Neural progenitor cell (in vitro differentiated cells): ENCODE measurements around the gene AP2A2. TPM values are rescaled to one million over a fixed set of nuclear protein-coding genes. Genes with fewer than 3 reads are reported as not detected.

Experiments
- DNase-seq: peaks from one replicate; pipeline ENCODE4 v3.0.0-alpha.2; 2016; ENCODE audit warnings: low spot score
- H2AFZ ChIP-seq: fragments of 200-600 bp; sonication (generic); replicated peaks from 2 replicates; pipeline ENCODE4 v1.6.1; 2016; ENCODE audit warnings: antibody characterized with exemption
- H3F3A ChIP-seq: fragments of 200-600 bp; sonication (generic); 2 replicates; pipeline ENCODE4 v1.6.1; 2016; ENCODE audit warnings: antibody characterized with exemption, low read depth
- H3K27ac ChIP-seq: fragments of 200-600 bp; sonication (generic); 2 replicates; pipeline ENCODE4 v1.5.1; 2016; ENCODE audit warnings: mild to moderate bottlenecking
- H3K27me3 ChIP-seq: fragments of 200-600 bp; sonication (generic); 2 replicates; pipeline ENCODE4 v1.6.1; 2016; ENCODE audit warnings: mild to moderate bottlenecking, moderate library complexity
- H3K36me3 ChIP-seq: fragments of 200-600 bp; sonication (generic); 2 replicates; pipeline ENCODE4 v1.5.1; 2016
- H3K4me1 ChIP-seq: fragments of 200-600 bp; sonication (generic); 2 replicates; pipeline ENCODE4 v1.6.1; 2016; ENCODE audit warnings: mixed run types
- H3K4me2 ChIP-seq: fragments of 200-600 bp; sonication (generic); 2 replicates; pipeline ENCODE4 v1.6.1; 2016
- H3K4me3 ChIP-seq: fragments of 200-600 bp; sonication (generic); 2 replicates; pipeline ENCODE4 v1.5.1; 2016
- H3K79me2 ChIP-seq: fragments of 200-600 bp; sonication (generic); 2 replicates; pipeline ENCODE4 v1.6.1; 2016; ENCODE audit warnings: low read depth
- H3K9ac ChIP-seq: fragments of 200-600 bp; sonication (generic); 2 replicates; pipeline ENCODE4 v1.6.1; 2016
- H3K9me3 ChIP-seq: fragments of 200-600 bp; sonication (generic); 2 replicates; pipeline ENCODE4 v1.5.1; 2016; ENCODE audit warnings: low read depth
- H4K20me1 ChIP-seq: fragments of 200-600 bp; sonication (generic); 2 replicates; pipeline ENCODE4 v1.6.1; 2016; ENCODE audit warnings: low read depth
- H3K27ac Mint-ChIP-seq: 3 replicates; pipeline ENCODE4 v1.8.0; 2021; ENCODE audit warnings: mixed read lengths
- H3K27me3 Mint-ChIP-seq: 2 replicates; pipeline ENCODE4 v1.8.0; 2022; ENCODE audit warnings: low read depth, mild to moderate bottlenecking, inconsistent platforms, moderate library complexity, mixed read lengths; ENCODE audit not compliant: insufficient read depth
- H3K36me3 Mint-ChIP-seq: 3 replicates; pipeline ENCODE4 v1.8.0; 2021; ENCODE audit warnings: mixed read lengths
- H3K4me1 Mint-ChIP-seq: 3 replicates; pipeline ENCODE4 v1.8.0; 2021; ENCODE audit warnings: mixed read lengths
- H3K4me3 Mint-ChIP-seq: 3 replicates; pipeline ENCODE4 v1.8.0; 2021; ENCODE audit warnings: mild to moderate bottlenecking, moderate library complexity, mixed read lengths
- H3K9me3 Mint-ChIP-seq: 3 replicates; pipeline ENCODE4 v1.8.0; 2020; ENCODE audit warnings: mixed read lengths
- EZH2 ChIP-seq: fragments of 200-600 bp; sonication (generic); IDR thresholded peaks from 2 replicates; pipeline ENCODE4 v1.6.1; 2017; ENCODE audit warnings: antibody characterized with exemption, mild to moderate bottlenecking, moderate library complexity
- EZH2phosphoT487 ChIP-seq: fragments of 200-600 bp; sonication (generic); IDR thresholded peaks from 2 replicates; pipeline ENCODE4 v1.6.1; 2017; ENCODE audit warnings: antibody characterized with exemption
- total RNA-seq: library from RNA; depleted of rRNA; stranded (reverse); fragments of >200 nt; gene quantifications from 2 replicates; pipeline ENCODE4 v1.2.3, GENCODE V29; 2015; ENCODE audit warnings: low replicate concordance
- TF ChIP-seq, protein P1 (sequence below): fragments of 200-600 bp; sonication (generic); IDR thresholded peaks from 2 replicates; pipeline ENCODE4 v1.5.1; 2017; ENCODE audit warnings: antibody characterized with exemption, mild to moderate bottlenecking

AP2A2 gene
- total RNA-seq, 1 donor from 2014 or later = 67.5 TPM

- Histone ChIP-seq H2AFZ (no peak overlapping the region), H3K79me2 (no peaks in the 10 kb centered on the region), H3K4me2 (no peak overlapping the region), H3K4me3 (no peak overlapping the region), H3K36me3 (no peaks in the 10 kb centered on the region), H3K27me3 (no peaks in the 10 kb centered on the region), H4K20me1 (no peaks in the 10 kb centered on the region), H3F3A (no peaks in the 10 kb centered on the region), H3K4me1 (no peaks in the 10 kb centered on the region), H3K9ac (no peak overlapping the region), H3K9me3 (no peaks in the 10 kb centered on the region), H3K27ac (no peak overlapping the region)
- no peak for DNase-seq
- no peak overlapping the region for H3K27ac Mint-ChIP-seq
- peaks cover 22% of the 10 kb centered on the region for H3K36me3 Mint-ChIP-seq
- TF ChIP-seq, protein P1, sequence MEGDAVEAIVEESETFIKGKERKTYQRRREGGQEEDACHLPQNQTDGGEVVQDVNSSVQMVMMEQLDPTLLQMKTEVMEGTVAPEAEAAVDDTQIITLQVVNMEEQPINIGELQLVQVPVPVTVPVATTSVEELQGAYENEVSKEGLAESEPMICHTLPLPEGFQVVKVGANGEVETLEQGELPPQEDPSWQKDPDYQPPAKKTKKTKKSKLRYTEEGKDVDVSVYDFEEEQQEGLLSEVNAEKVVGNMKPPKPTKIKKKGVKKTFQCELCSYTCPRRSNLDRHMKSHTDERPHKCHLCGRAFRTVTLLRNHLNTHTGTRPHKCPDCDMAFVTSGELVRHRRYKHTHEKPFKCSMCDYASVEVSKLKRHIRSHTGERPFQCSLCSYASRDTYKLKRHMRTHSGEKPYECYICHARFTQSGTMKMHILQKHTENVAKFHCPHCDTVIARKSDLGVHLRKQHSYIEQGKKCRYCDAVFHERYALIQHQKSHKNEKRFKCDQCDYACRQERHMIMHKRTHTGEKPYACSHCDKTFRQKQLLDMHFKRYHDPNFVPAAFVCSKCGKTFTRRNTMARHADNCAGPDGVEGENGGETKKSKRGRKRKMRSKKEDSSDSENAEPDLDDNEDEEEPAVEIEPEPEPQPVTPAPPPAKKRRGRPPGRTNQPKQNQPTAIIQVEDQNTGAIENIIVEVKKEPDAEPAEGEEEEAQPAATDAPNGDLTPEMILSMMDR = no peak
- TF ChIP-seq EZH2 (no peak), EZH2phosphoT487 (no peak)
- H3K4me3 Mint-ChIP-seq = no peak overlapping the region
- peaks cover 8% of the 10 kb centered on the region for H3K27me3 Mint-ChIP-seq
- H3K4me1 Mint-ChIP-seq = no peaks in the 10 kb centered on the region
- H3K9me3 Mint-ChIP-seq = no peaks in the 10 kb centered on the region
These were observed 45.2 kb upstream of the AP2A2 start for GRCh38 chr11:880447-880846.

DNA sequence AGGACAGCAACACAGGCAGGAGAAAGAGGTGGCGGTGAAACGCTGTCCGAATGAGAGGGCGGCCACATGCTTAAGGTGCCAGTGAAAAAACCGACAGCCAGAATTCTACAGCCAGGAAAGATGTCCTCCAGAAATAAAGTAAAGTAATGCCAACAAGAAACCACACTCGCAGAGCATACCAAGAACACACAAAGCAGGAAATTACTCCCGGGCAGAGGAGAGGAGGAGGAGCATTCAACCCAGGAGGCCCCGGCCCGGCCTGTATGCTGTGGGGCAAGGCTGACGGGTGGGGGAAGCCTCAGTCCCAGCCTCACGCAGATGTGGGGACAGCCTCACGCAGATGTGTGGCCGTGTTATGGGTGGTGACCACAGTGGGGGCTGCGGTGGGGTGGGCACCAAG lies 43.1 kb upstream of the AP2A2 start:
- no peaks in the 10 kb centered on the region for H3K79me2 ChIP-seq
- no peak overlapping the region for H3K9ac ChIP-seq
- TF ChIP-seq EZH2 (no peak), EZH2phosphoT487 (no peak)
- TF ChIP-seq, protein P1 = no peak
- H3K9me3 ChIP-seq = no peaks in the 10 kb centered on the region
- Mint-ChIP-seq H3K4me1 (no peaks in the 10 kb centered on the region), H3K27ac (no peak overlapping the region), H3K4me3 (no peak overlapping the region), H3K27me3 (peaks cover 2% of the 10 kb centered on the region), H3K9me3 (no peaks in the 10 kb centered on the region), H3K36me3 (peaks cover 24% of the 10 kb centered on the region)
- DNase-seq = no peak
- no peak overlapping the region for H3K4me2 ChIP-seq
- no peak overlapping the region for H2AFZ ChIP-seq
- H4K20me1 ChIP-seq = no peaks in the 10 kb centered on the region
- no peak overlapping the region for H3K4me3 ChIP-seq
- H3K27me3 ChIP-seq = no peaks in the 10 kb centered on the region
- no peaks in the 10 kb centered on the region for H3F3A ChIP-seq
- no peaks in the 10 kb centered on the region for H3K36me3 ChIP-seq
- no peaks in the 10 kb centered on the region for H3K4me1 ChIP-seq
- no peak overlapping the region for H3K27ac ChIP-seq

DNA sequence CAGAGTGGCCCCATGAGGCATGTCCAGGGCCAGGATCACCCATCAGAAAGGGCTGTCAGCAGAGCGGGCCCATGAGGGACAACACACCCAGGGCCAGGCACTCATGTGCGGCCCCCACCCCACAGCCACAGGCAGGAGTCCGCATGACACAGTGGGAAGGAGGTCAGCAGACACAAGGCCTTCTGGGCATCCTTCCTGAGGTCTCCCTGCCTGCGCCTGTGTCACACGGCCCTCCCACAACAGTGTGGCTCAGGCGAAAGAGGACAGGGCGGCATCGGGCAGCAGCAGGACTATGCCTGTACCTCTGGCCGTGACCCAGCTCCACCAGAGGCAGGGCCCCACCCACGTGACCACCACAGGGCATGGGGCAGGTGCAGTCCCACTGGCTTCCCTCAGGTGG lies 42.1 kb upstream of the AP2A2 start:
- peaks cover 4% of the 10 kb centered on the region for H3K27me3 Mint-ChIP-seq
- no peak overlapping the region for H3K4me3 Mint-ChIP-seq
- H3K9me3 ChIP-seq = no peaks in the 10 kb centered on the region
- no peak overlapping the region for H3K4me2 ChIP-seq
- H3K4me1 ChIP-seq = no peaks in the 10 kb centered on the region
- H3K27ac Mint-ChIP-seq = no peak overlapping the region
- no peak for DNase-seq
- H3K9me3 Mint-ChIP-seq = no peaks in the 10 kb centered on the region
- H3K4me1 Mint-ChIP-seq = no peaks in the 10 kb centered on the region
- H3K27me3 ChIP-seq = no peaks in the 10 kb centered on the region
- H3K36me3 Mint-ChIP-seq = peaks cover 22% of the 10 kb centered on the region
- no peaks in the 10 kb centered on the region for H3K36me3 ChIP-seq
- H3K79me2 ChIP-seq = no peaks in the 10 kb centered on the region
- H3F3A ChIP-seq = no peaks in the 10 kb centered on the region
- H3K4me3 ChIP-seq = no peak overlapping the region
- H2AFZ ChIP-seq = no peak overlapping the region
- H3K9ac ChIP-seq = no peak overlapping the region
- H3K27ac ChIP-seq = no peak overlapping the region
- no peak for TF ChIP-seq EZH2phosphoT487
- TF ChIP-seq EZH2 = no peak
- TF ChIP-seq, protein P1 = no peak
- no peaks in the 10 kb centered on the region for H4K20me1 ChIP-seq
